ENCODE measurements around the gene TRPT1. TPM values are rescaled to one million over a fixed set of nuclear protein-coding genes. Genes with fewer than 3 reads are reported as not detected.
A peak's percentile ranks its signal among the peaks of the same experiment; 100 is the strongest.

TRPT1 gene
- total RNA-seq, 2 donors from 2014 or later: 56.3 to 75.2 TPM

DNA sequence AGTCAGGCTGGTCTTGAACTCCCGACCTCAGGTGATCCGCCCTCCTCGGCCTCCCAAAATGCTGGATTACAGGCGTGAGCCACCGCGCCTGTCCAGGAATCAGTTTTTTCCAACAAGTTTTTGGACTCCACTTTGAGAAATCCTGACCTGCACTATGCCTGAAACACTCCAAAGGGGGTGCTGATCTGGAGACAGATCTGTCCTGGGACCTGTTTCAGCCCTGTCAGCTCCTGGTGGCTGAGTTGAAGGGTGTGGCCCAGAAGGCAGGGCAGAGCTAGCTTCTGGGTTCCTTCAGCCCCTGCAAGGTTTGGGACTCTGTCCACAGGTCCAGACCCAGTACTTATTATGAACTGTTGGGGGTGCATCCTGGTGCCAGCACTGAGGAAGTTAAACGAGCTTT is 5.6 kb upstream of the TRPT1 start:
- no peak for TF ChIP-seq POLR2A (IDR thresholded peaks at IDR 0.05)
- TF ChIP-seq, protein P1, sequence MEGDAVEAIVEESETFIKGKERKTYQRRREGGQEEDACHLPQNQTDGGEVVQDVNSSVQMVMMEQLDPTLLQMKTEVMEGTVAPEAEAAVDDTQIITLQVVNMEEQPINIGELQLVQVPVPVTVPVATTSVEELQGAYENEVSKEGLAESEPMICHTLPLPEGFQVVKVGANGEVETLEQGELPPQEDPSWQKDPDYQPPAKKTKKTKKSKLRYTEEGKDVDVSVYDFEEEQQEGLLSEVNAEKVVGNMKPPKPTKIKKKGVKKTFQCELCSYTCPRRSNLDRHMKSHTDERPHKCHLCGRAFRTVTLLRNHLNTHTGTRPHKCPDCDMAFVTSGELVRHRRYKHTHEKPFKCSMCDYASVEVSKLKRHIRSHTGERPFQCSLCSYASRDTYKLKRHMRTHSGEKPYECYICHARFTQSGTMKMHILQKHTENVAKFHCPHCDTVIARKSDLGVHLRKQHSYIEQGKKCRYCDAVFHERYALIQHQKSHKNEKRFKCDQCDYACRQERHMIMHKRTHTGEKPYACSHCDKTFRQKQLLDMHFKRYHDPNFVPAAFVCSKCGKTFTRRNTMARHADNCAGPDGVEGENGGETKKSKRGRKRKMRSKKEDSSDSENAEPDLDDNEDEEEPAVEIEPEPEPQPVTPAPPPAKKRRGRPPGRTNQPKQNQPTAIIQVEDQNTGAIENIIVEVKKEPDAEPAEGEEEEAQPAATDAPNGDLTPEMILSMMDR (IDR thresholded peaks at IDR 0.05): no peak
- no peak for ATAC-seq
- Histone ChIP-seq H3K27ac (peak overlapping the region in 2 of 4 donors; percentile 93 to 97), H3K4me3 (no peak overlapping the region), H3K36me3 (replicated peaks in 1 of 2; ENCODE audit: insufficient read depth in 1 of 2, low read depth in 2 of 2) (no peaks in the 10 kb centered on the region), H3K9me3 (no peaks in the 10 kb centered on the region), H3K4me1 (peaks cover 81% of the 10 kb centered on the region), H3K27me3 (no peaks in the 10 kb centered on the region)
- no peak for DNase-seq
- intact Hi-C loops (cut with DNase I): no loop called here
- 70 to 96% methylated on average over 5 to 7 of the region's 7 CpGs for WGBS, 2 donors

GRCh38 chr11:64230985-64231365 is 5.0 kb upstream of the TRPT1 start:
- ATAC-seq: no peak
- peaks cover 77% of the 10 kb centered on the region for H3K4me1 ChIP-seq

GRCh38 chr11:64230171-64230984 is 4.4 kb upstream of the TRPT1 start, which contains the start of gene DNAJC4:
TSS of gene DNAJC4 (plus strand) at chr11:64230548. CDS start at chr11:64230855, 307 bp downstream.
- intact Hi-C loops (cut with DNase I): no loop called here

More at GRCh38 chr11:64230985-64231365, 5.0 kb upstream of the TRPT1 start:
- WGBS, 2 donors: 4 to 5% methylated on average over 8 of the region's 8 CpGs
- Histone ChIP-seq H3K27me3 (no peaks in the 10 kb centered on the region), H3K9me3 (no peaks in the 10 kb centered on the region), H3K27ac (peak overlapping the region; percentile 85 to 97 (median 92)), H3K36me3 (replicated peaks in 1 of 2; ENCODE audit: insufficient read depth in 1 of 2, low read depth in 2 of 2) (no peaks in the 10 kb centered on the region), H3K4me3 (peak overlapping the region; percentile 23 to 32)
- TF ChIP-seq POLR2A (IDR thresholded peaks at IDR 0.05): no peak
- TF ChIP-seq, protein P1 (IDR thresholded peaks at IDR 0.05): no peak
- DNase-seq: no peak
- intact Hi-C loops (cut with DNase I): no loop called here

DNA sequence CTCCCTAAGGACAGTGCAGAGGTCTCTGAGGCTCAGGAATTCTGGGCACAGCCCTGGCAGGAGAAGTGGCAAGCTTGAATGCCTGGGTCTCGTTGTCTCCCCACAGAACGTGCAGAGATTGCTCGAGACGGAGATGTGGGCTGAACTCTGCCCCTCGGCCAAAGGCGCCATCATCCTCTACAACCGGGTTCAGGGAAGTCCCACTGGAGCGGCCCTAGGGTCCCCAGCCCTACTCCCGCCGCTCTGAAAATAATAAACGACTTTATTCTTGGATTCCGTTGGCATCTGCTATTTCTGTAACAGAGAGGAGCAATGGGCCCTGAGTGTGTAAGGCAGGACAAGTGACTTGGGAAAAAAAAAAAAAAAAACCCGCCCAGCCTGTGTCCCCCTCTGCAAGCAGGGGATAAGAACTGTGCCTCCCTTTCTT is 3.8 kb upstream of the TRPT1 start:
- 35 to 43% methylated on average over 13 of the region's 13 CpGs for WGBS, 2 donors
- intact Hi-C loops (cut with DNase I): no loop called here
- ATAC-seq: no peak
- no peaks in the 10 kb centered on the region for H3K9me3 ChIP-seq
- DNase-seq: no peak
- no peak for TF ChIP-seq POLR2A (IDR thresholded peaks at IDR 0.05)
- TF ChIP-seq, protein P1 (IDR thresholded peaks at IDR 0.05): no peak
- H3K27me3 ChIP-seq: no peaks in the 10 kb centered on the region
- H3K27ac ChIP-seq: peak overlapping the region; percentile 85 to 97 (median 92)
- H3K4me3 ChIP-seq: peak overlapping the region in 1 of 2 donors; percentile 32
- peaks cover 75% of the 10 kb centered on the region for H3K4me1 ChIP-seq
- no peaks in the 10 kb centered on the region for H3K36me3 ChIP-seq (replicated peaks in 1 of 2; ENCODE audit: insufficient read depth in 1 of 2, low read depth in 2 of 2)

More at GRCh38 chr11:64230171-64230984, 4.4 kb upstream of the TRPT1 start, which contains the start of gene DNAJC4:
- H3K36me3 ChIP-seq (replicated peaks in 1 of 2; ENCODE audit: insufficient read depth in 1 of 2, low read depth in 2 of 2): no peaks in the 10 kb centered on the region
- H3K4me3 ChIP-seq: peak within 1 kb of the TSS; percentile 23 to 32
- peak; percentile 93 to 98 (median 96) for DNase-seq
- no peaks in the 10 kb centered on the region for H3K27me3 ChIP-seq
- peak; percentile 67 for ATAC-seq
- peak within 1 kb of the TSS; percentile 85 to 97 (median 92) for H3K27ac ChIP-seq
- 0% methylated on average over 23 to 62 of the region's 62 CpGs for WGBS, 2 donors
- peaks cover 74% of the 10 kb centered on the region for H3K4me1 ChIP-seq
- H3K9me3 ChIP-seq: no peaks in the 10 kb centered on the region
- TF ChIP-seq POLR2A (IDR thresholded peaks at IDR 0.05): peak in 2 of 3 donors; percentile 67
- TF ChIP-seq, protein P1 (IDR thresholded peaks at IDR 0.05): no peak
